Left ventricle myocardium superior (tissue), 1 donor: ENCODE results near the gene HTR1A. TPM values are rescaled to one million over a fixed set of nuclear protein-coding genes. Genes with fewer than 3 reads are reported as not detected.

ENCODE experiments used
- ATAC-seq: fragments of 200-7000 bp; cut with Tn5 transposase; one replicate; pipeline ENCODE4 v1.9.1; 2020; ENCODE audit warnings: mild to moderate bottlenecking, moderate library complexity
- DNase-seq: peaks from one replicate; pipeline ENCODE4 v3.0.0-alpha.2; 2020
- intact Hi-C: fragments of 100-400 bp; cut with micrococcal nuclease; formaldehyde crosslinking; loops from one replicate; pipeline ENCODE4 v1.11.0; 2022
- total RNA-seq: library from RNA; stranded (reverse); fragmentation: NEBNext Ultra II Directional; extraction: Animal tissue kit (Norgen Biotek cat#: 25700); gene quantifications from one replicate; pipeline ENCODE4 v1.2.1, GENCODE V29; 2021
- donor health status: DM: no; HTN: yes; CAD: no; lungs with severe emphysema.

HTR1A gene
- total RNA-seq, 1 donor from 2014 or later: not detected

- no peak for DNase-seq
- no peak for ATAC-seq
- intact Hi-C loops: no loop called here
These were observed 50.4 kb downstream of the HTR1A start for GRCh38 chr5:63911871-63912270.

Other genes with a start within 250 kb of the HTR1A start
- 12.5 TPM for gene RNF180, start 203.4 kb upstream of the HTR1A start, total RNA-seq